HG02938 (cell line): ENCODE data around the gene KCNIP4.
"Not testable (repeated sequence)": the region's sequence is repeated elsewhere in the genome, so short reads cannot be mapped to it uniquely, and the experiment has no call there.

Source experiments
- ATAC-seq: cut with Tn5 transposase; IDR thresholded peaks from one replicate; pipeline ENCODE4 v1.9.1; 2021; ENCODE audit warnings: mild to moderate bottlenecking, moderate library complexity; ENCODE audit not compliant: unreplicated experiment

The KCNIP4 gene

DNA sequence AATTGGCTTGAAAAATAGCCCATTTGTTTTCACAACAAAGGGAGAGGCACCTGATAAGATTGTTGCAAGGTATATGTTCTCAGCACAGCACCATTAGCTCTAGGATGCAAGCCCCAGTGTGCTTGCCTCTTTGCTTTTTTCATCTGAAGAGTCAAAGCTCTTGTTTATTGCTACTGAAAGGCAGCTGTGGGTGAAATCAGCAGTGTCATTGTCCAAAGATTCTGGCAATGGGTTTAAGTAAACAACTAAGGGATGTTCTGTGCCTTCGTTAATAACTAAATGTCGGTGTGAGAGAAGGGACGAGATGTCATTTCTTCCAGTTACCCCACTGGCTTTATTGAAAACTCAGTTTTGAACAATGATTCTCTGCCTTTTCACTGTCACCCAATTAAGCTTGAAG is 567.7 kb downstream of the KCNIP4 start:
- ATAC-seq = no peak

DNA sequence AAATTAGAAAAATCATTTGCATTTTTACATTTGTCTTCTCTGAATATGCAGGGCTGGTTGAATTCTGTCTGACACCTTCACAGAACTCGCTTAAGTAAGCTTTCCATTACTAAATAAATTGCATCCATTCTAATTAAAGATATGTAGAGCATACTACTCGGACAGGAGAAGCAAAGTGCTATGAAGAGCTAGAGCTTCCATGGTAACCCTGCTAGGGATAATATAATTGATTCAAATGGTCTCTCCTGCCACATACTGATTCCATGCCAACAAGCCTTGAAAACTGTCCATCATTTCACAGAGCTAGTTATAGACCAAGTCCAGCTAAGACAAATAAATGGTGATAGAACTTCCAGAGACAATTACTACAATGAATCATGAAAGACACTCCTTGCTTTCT is 571.5 kb downstream of the KCNIP4 start:
- no peak for ATAC-seq

DNA sequence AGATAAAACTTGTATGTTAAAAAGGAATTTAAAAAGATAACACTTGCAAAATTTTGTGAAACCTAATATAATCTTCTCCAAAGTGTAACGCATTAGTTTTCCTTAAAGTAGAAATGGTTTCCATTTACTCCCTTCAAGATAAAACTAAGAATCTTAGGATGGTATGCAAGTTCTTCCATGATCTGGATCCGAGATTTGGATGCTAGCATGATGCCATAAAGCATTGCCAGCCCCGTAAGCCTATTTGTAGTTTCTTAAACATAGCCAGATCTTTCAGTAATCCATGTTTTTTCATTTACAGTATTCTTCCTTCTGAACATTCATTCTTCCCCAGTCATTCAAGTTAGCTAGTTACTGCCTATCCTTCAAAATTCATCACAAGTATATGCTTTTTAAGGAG is 572.4 kb downstream of the KCNIP4 start:
- ATAC-seq = no peak

DNA sequence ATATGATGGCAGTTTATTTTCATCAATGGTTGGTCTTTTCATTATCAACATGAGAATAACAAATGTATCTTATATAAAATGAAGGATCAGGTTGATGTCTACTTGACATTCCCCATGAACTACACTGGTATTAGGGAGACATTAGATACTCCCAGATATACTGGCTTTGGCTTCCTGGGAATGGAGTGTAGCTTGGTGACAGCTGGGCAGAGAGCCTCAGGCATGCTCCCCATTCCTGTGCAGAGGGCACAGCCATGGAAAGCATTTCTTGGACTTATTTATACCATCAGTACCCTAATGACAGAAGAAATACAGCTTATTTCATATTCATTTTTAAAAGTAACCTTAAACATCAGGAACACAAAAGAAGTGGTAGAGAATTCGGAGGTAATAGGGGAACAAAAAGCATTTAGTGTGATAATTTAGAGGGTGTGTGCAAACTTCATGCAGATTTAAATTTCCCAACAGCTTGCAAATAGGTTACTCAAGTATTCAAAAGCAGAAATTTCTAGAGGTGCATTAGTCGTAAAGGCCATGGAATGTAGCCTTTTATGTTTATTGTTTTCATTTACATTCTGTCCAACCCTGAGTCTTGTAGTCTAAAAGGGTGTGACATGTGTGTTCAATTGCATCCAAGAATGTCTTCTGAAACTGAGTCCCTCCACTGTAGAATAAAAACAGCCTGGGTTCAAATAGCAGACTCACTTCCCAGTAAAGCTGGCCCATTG is 573.8 kb downstream of the KCNIP4 start:
- ATAC-seq = no peak

DNA sequence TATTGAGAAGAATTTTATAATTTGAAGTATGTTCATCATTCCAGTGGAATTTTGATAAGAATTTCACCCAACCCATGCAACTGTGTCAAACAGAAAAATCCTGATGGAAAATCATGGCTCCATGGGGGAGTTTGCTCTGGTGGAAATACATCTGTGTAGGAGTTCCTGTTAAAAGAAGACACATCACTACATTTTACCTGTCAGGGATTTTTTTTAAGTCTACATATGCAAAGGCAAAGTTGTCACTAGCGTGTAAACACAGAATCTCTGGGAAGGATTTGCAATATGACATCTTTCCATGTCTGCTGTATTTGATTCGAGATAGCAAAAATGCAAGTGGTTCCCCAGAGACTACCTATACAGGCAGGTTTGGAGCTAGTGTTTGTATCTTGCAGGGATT is 581.0 kb downstream of the KCNIP4 start:
- ATAC-seq = no peak

DNA sequence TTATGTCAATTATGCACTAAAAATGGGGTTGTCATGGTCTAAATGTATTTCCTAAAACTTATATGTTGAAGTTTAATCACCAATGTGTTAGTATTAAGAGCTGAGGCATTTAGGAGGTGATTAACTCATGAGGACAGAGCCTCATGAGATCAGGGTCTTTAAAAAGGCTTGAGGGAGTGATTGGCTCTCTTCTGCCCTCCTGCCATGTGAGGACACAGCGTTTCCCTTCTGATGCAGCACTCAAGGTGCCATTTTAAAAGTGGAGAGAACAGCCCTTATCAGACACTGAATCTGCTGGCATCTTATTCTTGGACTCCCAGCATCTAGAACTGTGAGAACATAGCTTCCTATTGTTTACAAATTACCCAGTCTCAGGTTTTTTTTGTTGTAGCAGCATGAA is 581.7 kb downstream of the KCNIP4 start:
- no peak for ATAC-seq

DNA sequence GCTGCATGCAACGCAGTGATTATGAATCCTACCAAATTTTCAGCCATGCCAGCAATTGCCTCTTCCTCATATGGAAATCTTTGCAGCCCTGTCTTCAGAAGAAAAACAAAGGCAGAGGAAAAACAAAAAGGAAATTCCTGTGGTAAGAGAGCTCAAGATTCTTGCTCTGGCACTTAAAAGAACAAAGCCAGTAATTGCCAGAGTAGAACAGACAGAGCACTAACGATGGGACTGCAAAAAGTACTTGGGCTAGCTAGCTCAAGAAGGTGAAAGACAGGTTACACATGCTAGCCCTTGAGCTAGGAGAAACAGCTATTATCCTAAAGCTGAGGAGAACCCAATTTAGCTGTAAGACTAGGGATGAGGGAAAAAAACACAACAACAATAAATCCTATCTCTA is 582.3 kb downstream of the KCNIP4 start:
- no peak for ATAC-seq

DNA sequence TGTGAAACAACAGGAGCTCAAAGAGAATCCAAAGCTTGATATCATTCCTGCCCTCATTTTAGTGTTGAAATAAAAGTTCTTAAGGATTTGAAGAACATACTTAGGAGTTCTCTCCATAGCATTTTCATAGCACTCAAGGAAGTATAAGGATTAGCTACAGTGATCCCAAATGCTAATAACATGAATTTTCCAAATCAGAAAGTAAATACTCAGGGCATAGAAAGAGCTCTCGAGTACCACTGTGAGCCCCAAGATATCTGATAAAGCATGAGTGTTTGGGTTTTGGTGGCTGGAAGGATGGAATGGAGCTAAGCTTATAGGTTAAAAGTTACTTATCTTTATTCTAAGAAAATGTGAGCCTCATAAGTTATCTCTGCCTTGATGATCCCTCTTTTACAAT is 584.9 kb downstream of the KCNIP4 start:
- no peak for ATAC-seq

DNA sequence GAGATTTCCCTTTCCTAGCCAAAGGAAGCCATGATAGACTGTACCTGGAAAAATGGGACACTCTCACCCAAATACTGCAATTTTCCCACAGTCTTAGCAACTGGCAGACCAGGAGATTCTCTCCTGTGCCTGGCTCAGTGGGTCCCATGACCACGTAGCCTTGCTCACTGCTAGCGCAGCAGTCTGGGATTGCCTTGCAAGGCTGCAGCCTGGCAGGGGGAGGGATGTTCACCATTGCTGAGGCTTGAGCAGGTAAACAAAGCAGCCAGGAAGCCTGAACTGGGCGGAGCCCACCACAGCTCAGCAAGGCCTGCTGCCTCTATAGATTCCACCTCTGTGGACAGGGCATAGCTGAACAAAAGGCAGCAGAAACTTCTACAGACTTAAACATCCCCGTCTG is 596.2 kb downstream of the KCNIP4 start:
- ATAC-seq = not testable (repeated sequence)

DNA sequence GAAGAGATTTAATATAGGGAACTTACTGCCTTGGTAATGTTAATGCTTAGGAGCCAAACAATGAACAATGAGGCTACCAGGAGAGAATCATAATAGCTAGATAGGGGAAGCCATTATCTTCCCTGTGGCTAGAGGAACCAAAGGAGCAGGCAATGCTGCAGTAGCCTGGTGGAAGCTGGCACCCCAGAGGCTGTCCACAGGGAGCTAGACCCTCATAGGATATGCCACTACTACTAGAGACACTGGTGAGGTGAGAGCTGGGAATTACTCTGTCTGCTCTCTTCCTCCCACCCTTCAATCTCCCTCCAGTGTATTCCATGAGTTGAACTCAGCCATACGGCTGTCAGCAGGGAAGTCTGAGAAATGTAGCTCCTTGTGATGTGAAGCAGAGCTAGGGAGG is 601.4 kb downstream of the KCNIP4 start:
- ATAC-seq = no peak

DNA sequence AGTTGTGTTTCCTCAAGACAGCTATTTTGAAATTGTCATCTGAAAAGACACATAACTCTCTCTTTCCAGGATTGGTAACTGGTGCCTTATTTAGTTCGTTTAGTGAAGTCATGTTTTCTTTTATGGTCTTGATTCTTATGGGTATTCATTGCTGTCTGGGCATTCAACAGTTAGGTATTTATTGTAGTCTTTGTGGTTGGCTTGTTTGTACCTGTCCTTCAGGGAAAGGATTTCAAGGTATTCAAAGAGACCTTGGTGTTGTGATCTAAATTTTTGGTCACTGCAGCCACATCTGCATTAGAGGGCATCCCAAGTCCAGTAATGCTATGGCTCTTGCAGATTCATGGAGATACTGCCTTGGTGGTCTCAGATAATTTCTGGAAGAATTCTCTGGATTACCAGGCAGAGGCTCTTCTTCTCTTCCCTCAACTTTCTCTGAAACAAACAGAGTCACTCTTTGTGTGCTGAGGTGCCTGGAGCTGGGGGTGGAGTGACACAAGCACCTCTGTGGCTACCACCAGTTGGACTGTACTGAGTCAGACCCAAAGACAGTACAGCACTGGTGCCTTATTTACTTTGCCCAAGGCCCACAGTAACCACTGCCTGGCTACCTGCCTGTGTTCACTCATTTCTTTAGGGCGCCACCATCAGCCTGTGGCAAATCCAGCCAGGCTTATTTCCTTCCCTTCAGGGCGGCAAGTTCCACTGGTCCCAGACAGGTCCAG is 620.4 kb downstream of the KCNIP4 start:
- ATAC-seq = no peak

DNA sequence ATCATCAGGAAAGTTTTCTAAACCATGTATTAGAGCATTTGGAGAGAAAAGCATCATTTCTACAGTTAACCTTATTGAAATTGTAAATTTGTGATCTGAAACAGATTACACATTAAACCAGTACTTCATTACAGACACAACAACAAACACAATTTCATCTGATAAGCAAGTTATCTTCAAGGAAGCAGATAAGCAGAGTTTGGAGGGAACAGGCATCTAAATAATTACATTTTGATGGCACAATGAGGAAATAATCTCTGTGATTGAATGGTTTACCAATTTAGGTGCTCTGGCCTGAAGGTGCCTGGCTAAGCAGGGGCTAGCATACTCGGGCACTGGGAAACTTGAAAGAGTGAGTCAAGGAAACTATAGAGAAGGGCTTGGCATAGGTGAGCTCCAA is 628.5 kb downstream of the KCNIP4 start:
- ATAC-seq = no peak

DNA sequence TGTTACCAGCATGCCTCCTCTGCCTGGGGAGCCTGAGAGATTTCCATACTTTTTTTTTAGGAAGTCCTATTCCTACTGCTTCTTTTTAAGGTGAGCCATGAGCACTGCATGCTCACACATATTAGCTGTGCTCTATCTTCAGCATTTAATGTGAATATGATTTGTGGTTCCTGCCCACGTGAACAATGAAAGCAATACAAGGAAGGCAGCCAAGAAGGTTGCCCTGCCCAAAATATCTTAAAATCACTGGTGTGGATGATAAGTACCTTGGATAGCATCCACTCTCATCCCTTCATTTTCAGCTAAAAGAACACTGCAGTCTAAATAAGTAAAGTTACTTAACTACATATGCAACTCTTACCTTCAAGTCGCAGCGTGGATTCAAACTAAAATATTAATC is 640.9 kb downstream of the KCNIP4 start:
- ATAC-seq = no peak

DNA sequence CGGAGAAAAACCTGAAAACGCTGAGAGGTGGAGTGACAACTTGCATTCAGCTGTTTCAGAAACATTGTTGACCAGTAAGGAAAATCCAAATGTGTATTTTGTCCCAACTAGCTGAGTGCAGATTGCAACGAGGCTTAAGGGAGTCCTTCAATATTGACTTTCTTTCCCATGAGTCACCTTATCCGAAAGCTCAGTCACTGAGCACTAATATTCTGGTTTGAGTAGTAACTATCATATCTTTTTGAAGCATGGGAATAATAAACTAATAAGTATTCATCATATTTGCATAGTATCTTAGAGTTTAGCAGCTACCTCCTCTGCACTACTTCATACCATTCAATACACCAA is 644.1 kb downstream of the KCNIP4 start:
- no peak for ATAC-seq

DNA sequence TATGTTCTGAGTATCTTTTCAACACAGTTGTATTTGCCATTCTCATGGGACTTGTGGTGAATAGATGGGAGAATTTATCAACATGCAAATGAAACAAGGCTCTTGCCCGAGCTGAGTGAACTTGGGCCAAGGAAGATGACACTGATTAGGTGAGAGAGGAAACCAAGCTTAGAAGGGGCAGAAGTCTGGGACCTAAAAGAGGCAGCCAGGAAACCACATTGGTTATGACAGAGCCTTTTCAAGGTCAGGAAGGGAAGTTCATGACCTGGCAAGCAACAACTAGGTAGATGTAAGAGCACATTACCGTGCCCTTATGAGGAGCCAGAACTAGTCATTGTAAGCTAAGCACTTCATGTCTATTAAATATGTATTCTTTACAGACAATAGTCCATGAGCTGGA is 658.0 kb downstream of the KCNIP4 start:
- no peak for ATAC-seq

DNA sequence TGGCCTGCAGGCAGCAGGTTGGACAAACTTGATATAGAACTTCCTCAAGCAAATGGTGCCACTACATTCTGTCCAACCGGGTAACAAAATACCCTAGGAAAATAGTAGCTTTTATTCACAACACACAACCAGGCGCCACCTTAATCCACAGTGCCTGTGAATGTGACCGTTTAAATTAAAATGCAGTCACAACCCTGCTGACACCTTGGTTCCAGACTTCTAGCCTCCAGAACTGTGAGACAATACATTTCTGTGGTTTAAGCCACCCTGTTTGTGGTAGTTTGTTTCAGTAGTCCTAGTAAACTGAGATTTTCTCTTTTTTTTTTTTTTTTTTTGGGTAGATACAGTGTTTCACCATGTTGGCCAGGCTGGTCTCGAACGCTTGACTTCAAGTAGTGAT is 672.5 kb downstream of the KCNIP4 start:
- no peak for ATAC-seq

DNA sequence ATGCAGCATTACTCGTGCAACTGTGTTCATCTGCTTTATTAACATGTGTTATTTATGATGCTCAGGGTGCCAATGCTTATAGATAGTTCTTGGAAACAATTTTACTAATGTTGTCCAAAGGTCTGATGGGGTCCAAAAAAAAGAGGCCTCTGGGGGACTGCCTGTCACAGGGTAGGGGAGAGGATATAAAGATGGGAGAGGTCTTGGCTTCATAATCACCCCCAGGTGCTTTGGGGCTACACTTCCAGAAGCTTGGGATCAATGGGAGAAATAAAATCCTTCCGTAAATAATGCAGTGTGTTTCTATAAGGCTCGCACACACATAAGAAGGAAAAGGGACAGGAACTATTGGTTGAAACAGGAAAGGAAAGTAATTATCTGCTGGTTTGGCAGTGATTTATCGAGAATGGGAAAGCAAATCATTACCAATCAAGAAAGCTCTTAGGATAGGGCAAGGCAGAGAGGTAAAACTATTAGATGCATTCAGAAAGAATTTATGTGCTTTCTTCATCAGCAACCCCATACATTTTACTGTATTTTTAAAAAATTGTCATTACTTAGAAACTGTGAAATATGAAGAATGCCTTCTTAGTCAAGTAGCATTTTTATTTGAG is 677.0 kb downstream of the KCNIP4 start:
- ATAC-seq = no peak

DNA sequence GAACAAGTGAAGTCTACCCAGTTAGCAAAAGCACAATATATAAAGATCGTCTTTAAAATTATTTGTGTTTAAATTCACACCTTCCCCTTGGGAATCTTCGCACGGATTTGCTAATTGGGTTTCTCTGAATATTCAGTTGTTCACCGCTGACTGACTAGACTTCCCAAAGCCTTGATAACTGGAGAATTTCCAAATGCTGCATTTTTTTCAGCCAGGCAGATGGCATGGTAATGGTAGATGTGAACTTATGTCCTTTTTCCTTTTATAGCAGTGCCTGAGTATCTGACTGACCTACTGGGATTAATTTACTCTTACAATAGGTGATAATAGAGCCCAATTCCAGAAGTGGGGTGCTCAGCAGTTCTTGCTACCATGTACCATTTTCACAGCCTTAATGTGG is 700.2 kb downstream of the KCNIP4 start:
- ATAC-seq = no peak

DNA sequence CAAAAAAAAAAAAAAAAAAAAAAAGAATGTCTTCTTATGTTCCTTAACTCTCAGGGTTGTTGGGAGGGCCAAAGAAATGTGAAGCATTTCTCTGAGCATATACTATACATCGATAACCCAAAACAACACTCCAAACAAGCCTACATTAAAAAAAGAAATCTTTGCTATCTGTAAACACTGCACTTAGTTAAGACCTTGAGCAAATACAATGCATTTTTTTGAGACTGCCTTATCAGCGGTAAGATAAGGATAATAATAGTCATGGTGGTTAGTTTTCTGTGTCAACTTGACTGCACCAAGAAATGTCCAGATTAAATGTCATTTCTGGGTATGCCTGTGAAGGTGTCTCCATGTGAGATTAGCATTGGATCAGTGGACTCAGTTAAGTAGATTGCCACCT is 706.4 kb downstream of the KCNIP4 start:
- ATAC-seq = no peak

DNA sequence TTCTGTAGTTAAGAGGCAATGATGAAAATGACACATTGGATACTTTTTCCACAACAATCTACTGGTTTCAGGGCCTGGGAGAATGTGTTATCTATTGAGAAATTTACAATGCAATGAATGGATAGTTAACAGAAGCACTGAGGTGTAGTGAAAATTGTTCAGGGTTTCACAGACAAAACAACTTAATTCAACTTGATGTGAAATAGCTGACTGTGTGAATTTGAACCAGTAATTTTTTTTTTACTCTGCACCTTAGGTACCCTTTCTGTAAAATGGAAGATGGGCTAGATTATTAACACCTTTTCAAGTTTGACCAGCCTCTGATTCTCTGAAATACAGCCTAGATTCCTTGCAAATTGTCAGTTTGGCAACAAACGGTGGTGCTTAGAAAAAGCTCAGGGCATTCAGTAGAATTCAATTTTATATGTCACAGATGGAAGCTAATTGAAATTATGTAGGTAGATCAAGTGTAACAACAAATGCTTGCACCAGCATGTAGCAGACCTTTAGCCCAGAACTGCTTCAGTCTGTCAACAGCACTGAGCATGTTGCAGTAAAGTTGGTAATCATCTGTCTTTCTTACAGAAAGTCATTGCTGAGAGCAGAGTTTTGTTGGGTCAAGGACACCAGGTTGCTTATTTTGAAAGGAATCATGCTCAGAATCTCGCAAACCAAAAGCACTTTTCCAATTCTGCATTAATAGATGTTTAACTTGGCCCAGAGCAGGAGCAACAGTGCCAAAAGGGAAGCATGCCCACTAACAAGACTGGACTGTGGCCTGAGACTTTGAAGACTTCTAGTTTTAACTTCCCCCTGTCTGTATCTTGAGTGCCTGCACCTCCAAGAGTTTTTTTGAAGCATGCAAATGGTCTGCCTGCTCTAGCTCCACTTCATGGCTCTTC is 721.7 kb downstream of the KCNIP4 start:
- no peak for ATAC-seq

DNA sequence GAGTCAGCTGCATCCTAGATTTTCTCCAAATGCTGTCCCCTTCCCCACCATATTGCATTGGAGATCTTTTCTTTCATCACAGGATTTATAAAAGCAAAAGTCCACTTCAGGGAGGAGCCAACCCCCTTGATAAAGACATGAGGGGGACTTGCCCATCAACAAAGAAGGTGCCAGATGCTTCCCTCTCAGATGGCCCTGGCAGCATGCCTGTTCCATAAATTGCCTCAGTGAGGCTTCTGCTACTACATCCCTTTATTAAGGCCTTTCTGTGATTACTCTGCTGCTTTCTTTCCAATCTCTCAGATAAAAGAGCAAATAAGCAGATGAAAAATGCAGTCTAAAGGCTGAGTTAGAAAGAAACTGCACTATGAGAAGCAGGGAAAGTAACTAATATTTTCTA is 736.7 kb downstream of the KCNIP4 start:
- no peak for ATAC-seq
